ENCODE data around the gene USP7. TPM values are rescaled to one million over a fixed set of nuclear protein-coding genes. Genes with fewer than 3 reads are reported as not detected.
"Not testable (repeated sequence)": the region's sequence is repeated elsewhere in the genome, so short reads cannot be mapped to it uniquely, and the experiment has no call there.

USP7 gene
- total RNA-seq, 2 experiments from 2014 or later: 259 to 268 TPM

GRCh38 chr16:8982816-8983215 is 19.1 kb upstream of the USP7 start:
- Histone ChIP-seq H3K36me3 (ENCODE audit: insufficient read depth, low read length) (no peaks in the 10 kb centered on the region), H3K27ac (ENCODE audit: low read depth in 1 of 2, low read length in 2 of 2) (no peak overlapping the region), H3K27me3 (ENCODE audit: control insufficient read depth in 1 of 2, insufficient read depth in 2 of 2, low read length in 2 of 2) (no peaks in the 10 kb centered on the region), H3K4me3 (ENCODE audit: low read length) (no peak overlapping the region), H3K4me1 (ENCODE audit: insufficient read depth, low read length) (no peaks in the 10 kb centered on the region), H3K9me3 (ENCODE audit: control insufficient read depth in 1 of 2, insufficient read depth in 1 of 2, low read length in 2 of 2) (peaks cover 0 to 9% of the 10 kb centered on the region in 2 experiments)
- H3K27me3 Mint-ChIP-seq: peaks cover 3% of the 10 kb centered on the region
- no peaks in the 10 kb centered on the region for H3K36me3 Mint-ChIP-seq (ENCODE audit: low read depth)
- H3K9me3 Mint-ChIP-seq: no peaks in the 10 kb centered on the region
- ATAC-seq (ENCODE audit: poor library complexity) (no peak), DNase-seq (no peak)
- POLR2A ChIA-PET: no interaction called here
- TF ChIP-seq CTCF (IDR thresholded peaks at IDR 0.05): no peak
- CTCF ChIA-PET: no interaction called here
- H3K4me3 Mint-ChIP-seq: no peak overlapping the region
- no peak overlapping the region for H3K27ac Mint-ChIP-seq
- no peaks in the 10 kb centered on the region for H3K4me1 Mint-ChIP-seq (ENCODE audit: low read depth)
- intact Hi-C loops (cut with DNase I, micrococcal nuclease): no loop called here

GRCh38 chr16:8981901-8982300 is 18.2 kb upstream of the USP7 start:
- H3K36me3 Mint-ChIP-seq (ENCODE audit: low read depth); H3K4me1 Mint-ChIP-seq (ENCODE audit: low read depth); ATAC-seq (ENCODE audit: poor library complexity); H3K27me3 Mint-ChIP-seq; H3K4me3 ChIP-seq (ENCODE audit: low read length); H3K9me3 Mint-ChIP-seq; H3K27ac ChIP-seq (ENCODE audit: low read depth in 1 of 2, low read length in 2 of 2); H3K27me3 ChIP-seq (ENCODE audit: control insufficient read depth in 1 of 2, insufficient read depth in 2 of 2, low read length in 2 of 2); CTCF ChIA-PET; intact Hi-C loops (cut with DNase I, micrococcal nuclease); H3K9me3 ChIP-seq (ENCODE audit: control insufficient read depth in 1 of 2, insufficient read depth in 1 of 2, low read length in 2 of 2); H3K27ac Mint-ChIP-seq; H3K36me3 ChIP-seq (ENCODE audit: insufficient read depth, low read length); POLR2A ChIA-PET; H3K4me1 ChIP-seq (ENCODE audit: insufficient read depth, low read length); DNase-seq; H3K4me3 Mint-ChIP-seq: not testable (repeated sequence)

- H3K27ac Mint-ChIP-seq; H3K27ac ChIP-seq (ENCODE audit: low read depth in 1 of 2, low read length in 2 of 2); intact Hi-C loops (cut with DNase I, micrococcal nuclease); DNase-seq; H3K4me3 Mint-ChIP-seq; H3K4me3 ChIP-seq (ENCODE audit: low read length); H3K4me1 Mint-ChIP-seq (ENCODE audit: low read depth); H3K36me3 ChIP-seq (ENCODE audit: insufficient read depth, low read length); H3K9me3 Mint-ChIP-seq; ATAC-seq (ENCODE audit: poor library complexity); H3K9me3 ChIP-seq (ENCODE audit: control insufficient read depth in 1 of 2, insufficient read depth in 1 of 2, low read length in 2 of 2); H3K4me1 ChIP-seq (ENCODE audit: insufficient read depth, low read length); POLR2A ChIA-PET; H3K27me3 Mint-ChIP-seq; H3K27me3 ChIP-seq (ENCODE audit: control insufficient read depth in 1 of 2, insufficient read depth in 2 of 2, low read length in 2 of 2); H3K36me3 Mint-ChIP-seq (ENCODE audit: low read depth): not testable (repeated sequence)
- CTCF ChIA-PET: interaction anchor here (1.0 kb wide), 1 partner anchor 40 kb away, joined by 3 read pairs; no protein-coding TSS in a partner anchor
Observed at GRCh38 chr16:8976189-8976588, 12.5 kb upstream of the USP7 start.

- Histone ChIP-seq H3K36me3 (ENCODE audit: insufficient read depth, low read length) (no peaks in the 10 kb centered on the region), H3K4me3 (ENCODE audit: low read length) (no peak overlapping the region), H3K9me3 (ENCODE audit: control insufficient read depth in 1 of 2, insufficient read depth in 1 of 2, low read length in 2 of 2) (no peaks in the 10 kb centered on the region), H3K4me1 (ENCODE audit: insufficient read depth, low read length) (no peaks in the 10 kb centered on the region), H3K27ac (ENCODE audit: low read depth in 1 of 2, low read length in 2 of 2) (no peak overlapping the region), H3K27me3 (ENCODE audit: control insufficient read depth in 1 of 2, insufficient read depth in 2 of 2, low read length in 2 of 2) (no peaks in the 10 kb centered on the region)
- ChIA-PET POLR2A (no interaction called here), CTCF (no interaction called here)
- Mint-ChIP-seq H3K36me3 (ENCODE audit: low read depth) (no peaks in the 10 kb centered on the region), H3K4me1 (ENCODE audit: low read depth) (no peaks in the 10 kb centered on the region), H3K9me3 (no peaks in the 10 kb centered on the region), H3K27ac (no peak overlapping the region), H3K27me3 (peaks cover 3% of the 10 kb centered on the region), H3K4me3 (no peak overlapping the region)
- TF ChIP-seq CTCF (IDR thresholded peaks at IDR 0.05): no peak
- ATAC-seq (ENCODE audit: poor library complexity) (no peak), DNase-seq (no peak)
- intact Hi-C loops (cut with DNase I, micrococcal nuclease): no loop called here
Observed at GRCh38 chr16:8975039-8975438, 11.3 kb upstream of the USP7 start.

Measured in CD4-positive, alpha-beta T cell (primary cell).